RWPE1 (cell line): ENCODE measurements around the gene SRP14.

ENCODE experiments used
- CTCF ChIA-PET: fragments of 350-600 bp; sonication (Branson Sonifier 250); formaldehyde crosslinking; extraction: SDS; loops from one replicate; lab custom pipeline; 2021; lab: Yijun Ruan, JAX
- POLR2A ChIA-PET: fragments of 400-600 bp; formaldehyde crosslinking; extraction: SDS; loops from one replicate; lab custom pipeline; 2020; ENCODE audit warnings: antibody characterized with exemption; ENCODE audit not compliant: low non-redundant PET; lab: Yijun Ruan, JAX
- DNase-seq: peaks from one replicate; pipeline ENCODE4 v3.0.0; 2012; ENCODE audit warnings: low spot score
- H3K27ac ChIP-seq: fragments of 450-650 bp; 2 replicates; pipeline ENCODE4 v1.5.1; 2017
- CTCF ChIP-seq: fragments of 450-650 bp; conservative IDR thresholded peaks from 2 replicates; pipeline ENCODE4 v1.5.1; 2017; ENCODE audit warnings: low read depth, mild to moderate bottlenecking

Gene SRP14

DNA sequence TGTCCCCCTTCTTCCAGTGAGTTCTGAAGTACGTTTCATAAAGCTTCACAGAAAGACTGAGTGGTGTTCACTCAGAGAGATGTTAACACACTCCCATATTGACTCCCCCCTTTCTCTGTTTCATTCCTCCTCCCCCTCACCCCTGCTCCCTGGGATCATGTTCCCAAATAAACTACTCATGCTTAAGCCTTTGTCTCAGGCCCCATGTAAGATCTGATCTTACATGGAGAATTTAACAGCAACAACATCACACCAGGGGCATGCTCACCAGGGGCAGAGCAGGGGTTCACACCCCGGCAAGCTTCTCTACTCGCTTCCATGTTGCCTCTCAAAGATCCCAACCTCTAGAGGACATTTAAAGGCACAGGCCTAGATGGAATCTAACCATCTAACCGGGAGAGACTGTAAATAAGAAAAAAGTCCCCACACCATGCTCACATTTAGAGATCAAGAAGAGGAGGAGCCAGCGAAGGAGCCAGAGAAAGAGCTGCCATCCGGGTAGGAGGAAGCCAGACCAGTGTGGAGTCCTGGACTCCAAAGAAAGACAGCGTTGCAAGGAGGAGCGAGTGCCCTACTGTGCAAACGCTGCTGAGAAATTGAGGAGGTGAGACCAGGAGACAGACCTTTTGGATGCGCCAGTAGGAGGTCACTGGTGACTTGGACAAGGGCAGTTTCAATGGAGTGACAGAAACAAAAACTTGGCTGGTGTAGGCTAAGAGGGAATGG, 21.4 kb upstream of the SRP14 start:
- H3K27ac ChIP-seq = no peak overlapping the region
- CTCF ChIA-PET = interaction anchor here (0.9 to 1.4 kb wide), 4 partner anchors 12 to 44 kb away, joined by 3 to 4 read pairs (median 4); no protein-coding TSS in a partner anchor
- POLR2A ChIA-PET = no interaction called here
- no peak for TF ChIP-seq CTCF
- DNase-seq = no peak

- POLR2A ChIA-PET = interaction anchor here (0.6 kb wide), 2 partner anchors 12 to 271 kb away, joined by 3 to 4 read pairs; no protein-coding TSS in a partner anchor
- DNase-seq = no peak
- H3K27ac ChIP-seq = no peak overlapping the region
- CTCF ChIA-PET = interaction anchor here (0.9 to 1.1 kb wide), 3 partner anchors 12 to 44 kb away, joined by 3 to 4 read pairs (median 3); no protein-coding TSS in a partner anchor
- no peak for TF ChIP-seq CTCF
Measured at GRCh38 chr15:40059821-40060220, 20.8 kb upstream of the SRP14 start.

- CTCF ChIA-PET = interaction anchor here (0.5 to 0.7 kb wide), 4 partner anchors 26 to 206 kb away, joined by 3 read pairs; no protein-coding TSS in a partner anchor
- no peak for DNase-seq
- POLR2A ChIA-PET = interaction anchor here (0.7 kb wide), 1 partner anchor 26 kb away, joined by 5 read pairs; no protein-coding TSS in a partner anchor
- no peak for TF ChIP-seq CTCF
- no peak overlapping the region for H3K27ac ChIP-seq
Measured at GRCh38 chr15:40058476-40059140, 19.6 kb upstream of the SRP14 start.

GRCh38 chr15:40055576-40056293, 16.8 kb upstream of the SRP14 start:
- POLR2A ChIA-PET = no interaction called here
- H3K27ac ChIP-seq = peak overlapping the region; percentile 77

DNA sequence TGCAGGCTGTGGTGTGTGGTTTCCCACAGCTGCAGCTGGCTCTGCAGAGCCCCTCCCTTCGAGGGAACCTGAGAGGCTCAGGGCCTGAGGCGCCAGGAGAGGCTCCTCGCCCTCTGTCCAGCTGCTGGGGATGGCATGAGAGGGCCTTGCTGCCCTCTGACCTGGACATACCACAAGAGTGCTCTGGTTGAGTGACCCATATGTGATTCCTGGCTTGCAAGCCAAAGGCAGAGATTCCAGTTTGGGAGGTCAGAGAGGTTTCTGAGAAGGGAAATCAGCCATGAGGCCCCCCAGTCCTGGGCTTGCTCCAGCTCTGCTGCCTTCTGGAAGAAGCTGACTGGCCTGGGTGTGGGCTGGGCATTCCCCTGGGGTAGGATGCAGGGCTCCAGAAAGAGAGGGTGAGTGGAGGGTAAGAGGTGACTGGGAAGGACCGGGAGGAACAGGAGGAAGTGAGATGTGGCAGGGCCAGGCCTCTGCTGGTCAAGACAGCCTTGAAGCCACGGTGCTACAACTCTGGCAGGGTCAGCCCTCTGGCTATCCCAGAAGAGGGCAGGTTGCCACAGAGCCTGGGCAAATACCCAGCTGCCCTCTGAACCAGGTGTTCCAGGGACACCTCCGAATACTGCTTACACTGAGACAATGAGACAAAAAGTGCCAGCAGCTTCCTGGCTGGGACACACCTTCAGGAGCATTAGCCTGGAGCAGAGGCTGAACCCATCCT, 16.0 kb upstream of the SRP14 start:
- DNase-seq = no peak
- ChIA-PET POLR2A (no interaction called here), CTCF (interaction anchor here (1.2 to 1.8 kb wide), 2 partner anchors 39 to 50 kb away, joined by 3 to 10 read pairs; no protein-coding TSS in a partner anchor)
- peak overlapping the region; percentile 77 for H3K27ac ChIP-seq
- TF ChIP-seq CTCF = no peak

More at GRCh38 chr15:40055576-40056293, 16.8 kb upstream of the SRP14 start:
- CTCF ChIA-PET = interaction anchor here (1.2 to 1.8 kb wide), 2 partner anchors 38 to 49 kb away, joined by 3 to 10 read pairs; no protein-coding TSS in a partner anchor
- TF ChIP-seq CTCF = no peak
- no peak for DNase-seq
